Measurements from ENCODE around the gene ADCK1. TPM values are rescaled to one million over a fixed set of nuclear protein-coding genes. Genes with fewer than 3 reads are reported as not detected.
A peak's percentile ranks its signal among the peaks of the same experiment; 100 is the strongest.

The ADCK1 gene
- total and polyA plus RNA-seq, 2 of the 13 experiments (the other 11 are each of a cell fraction or from before 2014, with no cell fraction given), result 3.9 to 6.3 TPM

- TF ChIP-seq EED (CRISPR knock-in tag; IDR thresholded peaks at IDR 0.05), result peak; percentile 27; the same call in 1 of the 2 replicates
- TF ChIP-seq NR2C2 (CRISPR knock-in tag; IDR thresholded peaks at IDR 0.05; ENCODE audit: borderline replicate concordance), result peak; percentile 74; the same call in 1 of the 2 replicates
- no peak for TF ChIP-seq ETV6 (CRISPR knock-in tag; conservative IDR thresholded peaks at IDR 0.05)
- peak; percentile 86 for TF ChIP-seq ZNF280B (CRISPR knock-in tag; IDR thresholded peaks at IDR 0.05; ENCODE audit: borderline replicate concordance)
- TF ChIP-seq KDM1A (CRISPR knock-in tag; IDR thresholded peaks at IDR 0.05), result no peak
- no peak for TF ChIP-seq TARDBP (CRISPR knock-in tag; IDR thresholded peaks at IDR 0.05)
- no peak for TF ChIP-seq AFF4 (CRISPR knock-in tag; IDR thresholded peaks at IDR 0.05)
- TF ChIP-seq ATF3 (CRISPR knock-in tag; IDR thresholded peaks at IDR 0.05), result 0 out of 2 replicates have a peak, but pooled peaks have one; percentile 30
- TF ChIP-seq PRDM10 (CRISPR knock-in tag; IDR thresholded peaks at IDR 0.05; ENCODE audit: low read depth), result no peak
- 0 out of 2 replicates have a peak, but pooled peaks have one; percentile 35 for TF ChIP-seq ZNF879 (CRISPR knock-in tag; IDR thresholded peaks at IDR 0.05)
- TF ChIP-seq ZNF773 (CRISPR knock-in tag; IDR thresholded peaks at IDR 0.05; ENCODE audit: borderline replicate concordance), result no peak
- TF ChIP-seq NFKBIZ (CRISPR knock-in tag; IDR thresholded peaks at IDR 0.05), result no peak
- TF ChIP-seq ZIK1 (CRISPR knock-in tag; IDR thresholded peaks at IDR 0.05; ENCODE audit: borderline replicate concordance, low read depth), result peak; percentile 62; the same call in 1 of the 2 replicates
- peak; percentile 83; the same call in 1 of the 2 replicates for TF ChIP-seq ATAD3A (CRISPR knock-in tag; IDR thresholded peaks at IDR 0.05)
- TF ChIP-seq EHMT2 (IDR thresholded peaks at IDR 0.05; ENCODE audit: borderline replicate concordance, low read depth, low read length), result no peak
- peak; percentile 36; the same call in 1 of the 2 replicates for TF ChIP-seq RXRB (CRISPR knock-in tag; IDR thresholded peaks at IDR 0.05; ENCODE audit: borderline replicate concordance)
- 0 out of 2 replicates have a peak, but pooled peaks have one; percentile 77 for TF ChIP-seq MYNN (CRISPR knock-in tag; IDR thresholded peaks at IDR 0.05; ENCODE audit: low read depth)
- peak; percentile 99 for TF ChIP-seq PHF8 (CRISPR knock-in tag; IDR thresholded peaks at IDR 0.05)
- no peak for TF ChIP-seq ZNF607 (CRISPR knock-in tag; IDR thresholded peaks at IDR 0.05; ENCODE audit: borderline replicate concordance)
- no peak for TF ChIP-seq NAIF1 (CRISPR knock-in tag; IDR thresholded peaks at IDR 0.05; ENCODE audit: borderline replicate concordance)
Measured at GRCh38 chr14:77760381-77761204, 39.3 kb upstream of the ADCK1 start, which contains the start of gene SNW1 (continued).

All from HepG2 (cell line).